Activated T-helper 1 cell treated with anti-CD3 and anti-CD28 coated beads, Interleukin-12 subunit alpha, Interleukin-12 subunit beta, Interleukin-2, Interleukin-4 antibody, amounts not matched to agents 30 ng/mL and 10 ng/mL and 1 ng/mL, durations not matched to agents 14 hours and 24 hours and 36 hours (primary cell): ENCODE data around the gene GNG14. TPM values are rescaled to one million over a fixed set of nuclear protein-coding genes. Genes with fewer than 3 reads are reported as not detected.

Experiments
- total RNA-seq: library from RNA; stranded (reverse); gene quantifications from 2 replicates; pipeline ENCODE4 v1.2.3, GENCODE V29; 2022

GNG14 gene
- total RNA-seq, 1 donor from 2014 or later: 0.73 TPM

Other genes starting within 250 kb of the GNG14 start
- 3.8 TPM in 2 replicates for gene ZNF443, start 247.0 kb upstream of the GNG14 start, total RNA-seq
- gene ZNF709, start 203.2 kb upstream of the GNG14 start, total RNA-seq: 0.26 TPM in 1 of 2 replicates, not detected in the other
- 7.4 and 8.3 TPM in 2 replicates for gene ZNF564, start 136.5 kb upstream of the GNG14 start, total RNA-seq
- 9.2 and 9.4 TPM in 2 replicates for gene ZNF490, start 77.2 kb upstream of the GNG14 start, total RNA-seq
- gene ZNF791, start 77.1 kb upstream of the GNG14 start, total RNA-seq: 23.5 and 29.0 TPM in 2 replicates
- 132 and 143 TPM in 2 replicates for gene MAN2B1, start 21.3 kb upstream of the GNG14 start, total RNA-seq
- 25.6 and 27.1 TPM in 2 replicates for gene WDR83, start 21.2 kb upstream of the GNG14 start, total RNA-seq
- 144 and 147 TPM in 2 replicates for gene DHPS, start 6.1 kb upstream of the GNG14 start, total RNA-seq
- 11.8 and 12.2 TPM in 2 replicates for gene FBXW9, start 8.6 kb downstream of the GNG14 start, total RNA-seq
- gene TNPO2, start 35.9 kb downstream of the GNG14 start, total RNA-seq: 152 and 153 TPM in 2 replicates
- 231 and 239 TPM in 2 replicates for gene TRIR, start 46.7 kb downstream of the GNG14 start, total RNA-seq
- gene GET3, start 49.5 kb downstream of the GNG14 start, total RNA-seq: 68.0 and 70.9 TPM in 2 replicates
- gene BEST2, start 63.8 kb downstream of the GNG14 start, total RNA-seq: 0.12 TPM in 1 of 2 replicates, not detected in the other
- gene HOOK2, start 87.6 kb downstream of the GNG14 start, total RNA-seq: 13.3 and 15.7 TPM in 2 replicates
- gene JUNB, start 103.5 kb downstream of the GNG14 start, total RNA-seq: 311 and 312 TPM in 2 replicates
- 277 and 280 TPM in 2 replicates for gene PRDX2, start 113.8 kb downstream of the GNG14 start, total RNA-seq
- gene THSD8, start 114.1 kb downstream of the GNG14 start, total RNA-seq: 28.0 and 28.1 TPM in 2 replicates
- 36.1 and 37.5 TPM in 2 replicates for gene RNASEH2A, start 118.6 kb downstream of the GNG14 start, total RNA-seq
- gene RTBDN, start 146.6 kb downstream of the GNG14 start, total RNA-seq: not detected in 2 replicates
- 1.4 and 1.7 TPM in 2 replicates for gene MAST1, start 150.5 kb downstream of the GNG14 start, total RNA-seq
- gene DNASE2, start 193.5 kb downstream of the GNG14 start, total RNA-seq: 22.9 and 23.7 TPM in 2 replicates
- 0.80 and 1.3 TPM in 2 replicates for gene KLF1, start 199.2 kb downstream of the GNG14 start, total RNA-seq
- gene GCDH, start 203.2 kb downstream of the GNG14 start, total RNA-seq: 65.9 and 68.8 TPM in 2 replicates
- 1.9 and 4.1 TPM in 2 replicates for gene SYCE2, start 231.3 kb downstream of the GNG14 start, total RNA-seq
- 217 and 220 TPM in 2 replicates for gene FARSA, start 245.7 kb downstream of the GNG14 start, total RNA-seq